ENCODE data around the gene NFIA. TPM values are rescaled to one million over a fixed set of nuclear protein-coding genes. Genes with fewer than 3 reads are reported as not detected.

NFIA gene
- total and polyA plus RNA-seq, 9 of the 15 experiments (the other 6 are each of a cell fraction or from before 2014, with no cell fraction given), result 5.3 to 24.9 (median 9.8) TPM

GRCh38 chr1:61083013-61083806 lies 849 bp downstream of the NFIA start (continued):
- TF ChIP-seq SPI1 (IDR thresholded peaks at IDR 0.05; ENCODE audit: borderline replicate concordance, low read depth, low read length) (no peak), ZNF354B (CRISPR knock-in tag; IDR thresholded peaks at IDR 0.05) (no peak), MYC (IDR thresholded peaks at IDR 0.05; ENCODE audit: low read depth, low read length) (peak; percentile 47), MYC (CRISPR knock-in tag; IDR thresholded peaks at IDR 0.05; ENCODE audit: borderline replicate concordance, low read depth) (no peak), BRF2 (IDR thresholded peaks at IDR 0.05; ENCODE audit: borderline replicate concordance, insufficient read depth, insufficient read length) (no peak), POLR2AphosphoS5 (IDR thresholded peaks at IDR 0.05; ENCODE audit: control insufficient read depth, insufficient read depth, low read depth, low read length) (no peak), ETS1 (conservative IDR thresholded peaks at IDR 0.05; ENCODE audit: control insufficient read depth, low read depth, low read length) (no peak), FOXO4 (CRISPR knock-in tag; IDR thresholded peaks at IDR 0.05) (no peak), JUN (IDR thresholded peaks at IDR 0.05; ENCODE audit: borderline replicate concordance, low read depth, low read length) (no peak), JUN (CRISPR knock-in tag; IDR thresholded peaks at IDR 0.05; ENCODE audit: borderline replicate concordance) (peak; percentile 51; the same call in 1 of the 2 replicates), MBD2 (IDR thresholded peaks at IDR 0.05; ENCODE audit: borderline replicate concordance, low read depth) (no peak), ZNF239 (CRISPR knock-in tag; IDR thresholded peaks at IDR 0.05) (no peak), HDAC8 (tag; IDR thresholded peaks at IDR 0.05) (no peak), DACH1 (IDR thresholded peaks at IDR 0.05; ENCODE audit: partially characterized antibody) (peak; percentile 81), ZNF609 (CRISPR knock-in tag; IDR thresholded peaks at IDR 0.05; ENCODE audit: borderline replicate concordance) (no peak), NUFIP1 (IDR thresholded peaks at IDR 0.05; ENCODE audit: partially characterized antibody) (no peak), NFIC (IDR thresholded peaks at IDR 0.05) (no peak), ZNF140 (CRISPR knock-in tag; IDR thresholded peaks at IDR 0.05) (no peak)
